Endothelial cell of umbilical vein (primary cell): ENCODE results near the gene HABP4. TPM values are rescaled to one million over a fixed set of nuclear protein-coding genes. Genes with fewer than 3 reads are reported as not detected.

Experiments
- BruUV-seq: library from RNA; stranded (reverse); fragments of 400-500 nt; replicated peaks from 2 replicates; lab custom pipeline; 2021; lab: Mats Ljungman, UMichigan
- CTCF ChIA-PET: fragments of 300-600, 350-600 bp; sonication (Branson Sonifier 250); formaldehyde crosslinking; loops from one replicate; lab custom pipeline; 2021; ENCODE audit warnings: antibody characterized with exemption, inconsistent platforms; lab: Charles Lee
- POLR2A ChIA-PET: fragments of 300-600, 350-600 bp; sonication (Branson Sonifier 250); formaldehyde crosslinking; loops from one replicate; lab custom pipeline; 2021; ENCODE audit warnings: antibody characterized with exemption, inconsistent platforms; lab: Charles Lee
- DNase-seq: peaks from one replicate; pipeline ENCODE4 v3.0.0-alpha.2; 2011; ENCODE audit warnings: low read depth, low spot score
- FAIRE-seq: peaks from 2 replicates; lab custom pipeline; 2011; peaks lifted over from hg19 to GRCh38; lab: Jason Lieb, UNC
- H2AFZ ChIP-seq: 2 replicates; pipeline ENCODE4 v1.6.0; 2012; ENCODE audit warnings: low read depth, low read length, control low read depth, inconsistent platforms
- H3K27ac ChIP-seq: 2 replicates; pipeline ENCODE4 v1.5.1; 2011; ENCODE audit warnings: low read depth, mild to moderate bottlenecking, control low read depth, low read length, moderate library complexity; ENCODE audit not compliant: insufficient read depth
- H3K27me3 ChIP-seq, 2 experiments: 2 replicates each; pipeline versions ENCODE4 v1.6.0 to v1.6.1; 2011; ENCODE audit warnings: low read length in 2 of 2, mixed read lengths in 1 of 2; ENCODE audit not compliant: control insufficient read depth in 2 of 2, insufficient read depth in 2 of 2
- H3K36me3 ChIP-seq, 2 experiments: 2 replicates in 1 of 2; 3 replicates in 1 of 2; pipeline ENCODE4 v1.5.1; 2011; ENCODE audit warnings: low read length in 2 of 2, mild to moderate bottlenecking in 1 of 2, moderate library complexity in 1 of 2; ENCODE audit not compliant: control insufficient read depth in 2 of 2, insufficient read depth in 2 of 2; ENCODE audit errors: extremely low read depth in 1 of 2
- H3K4me1 ChIP-seq: 3 replicates; pipeline ENCODE4 v1.5.1; 2011; ENCODE audit warnings: mild to moderate bottlenecking, low read length; ENCODE audit not compliant: control insufficient read depth, insufficient read depth; ENCODE audit errors: extremely low read depth
- H3K4me2 ChIP-seq: 2 replicates; pipeline ENCODE4 v1.6.1; 2011; ENCODE audit warnings: low read length, control low read depth, mixed read lengths; ENCODE audit not compliant: insufficient read depth
- H3K4me3 ChIP-seq, 3 experiments: fragments of 200-600 bp in 1 of 3; sonication (generic), shearing (Covaris generic) in 1 of 3; replicated peaks in 1 of 3; 2 replicates each; pipeline ENCODE4 v1.5.1; 2011 to 2016; ENCODE audit warnings: control low read depth in 3 of 3, low read length in 3 of 3, mild to moderate bottlenecking in 2 of 3, inconsistent platforms in 1 of 3, low read depth in 1 of 3, moderate library complexity in 1 of 3; ENCODE audit not compliant: insufficient read depth in 1 of 3
- H3K79me2 ChIP-seq: 2 replicates; pipeline ENCODE4 v1.6.0; 2012; ENCODE audit warnings: low read length, inconsistent platforms; ENCODE audit not compliant: control insufficient read depth, insufficient read depth
- H3K9ac ChIP-seq: replicated peaks from 2 replicates; pipeline ENCODE3; 2011; ENCODE audit warnings: low read length, control low read depth; ENCODE audit not compliant: insufficient read depth; ENCODE audit errors: extremely low read depth
- H3K9me1 ChIP-seq: replicated peaks from 3 replicates; pipeline ENCODE4 v1.6.0; 2011; ENCODE audit warnings: mild to moderate bottlenecking, low read length; ENCODE audit not compliant: control insufficient read depth, insufficient read depth; ENCODE audit errors: extremely low read depth
- H3K9me3 ChIP-seq: replicated peaks from 2 replicates; pipeline ENCODE4 v1.5.1; 2012; ENCODE audit warnings: low read length, inconsistent platforms; ENCODE audit not compliant: control insufficient read depth, insufficient read depth
- H4K20me1 ChIP-seq: replicated peaks from 2 replicates; pipeline ENCODE3; 2011; ENCODE audit warnings: mild to moderate bottlenecking, low read length; ENCODE audit not compliant: control insufficient read depth, insufficient read depth; ENCODE audit errors: extremely low read depth
- CTCF ChIP-seq, 2 donors: IDR thresholded peaks; 1 replicate in 1 of 2; 2 replicates in 1 of 2; pipeline ENCODE4 v1.5.1; 2011; ENCODE audit warnings: low read length in 2 of 2, mild to moderate bottlenecking in 2 of 2, moderate library complexity in 2 of 2, control low read depth in 1 of 2, inconsistent platforms in 1 of 2, low read depth in 1 of 2; ENCODE audit not compliant: insufficient read depth in 1 of 2; ENCODE audit errors: extremely low read depth in 1 of 2
- FOS ChIP-seq: IDR thresholded peaks from 2 replicates; pipeline ENCODE4 v1.6.1; 2011; ENCODE audit warnings: mild to moderate bottlenecking, low read length, moderate library complexity, borderline replicate concordance; ENCODE audit not compliant: insufficient read depth
- GATA2 ChIP-seq: IDR thresholded peaks from 2 replicates; pipeline ENCODE4 v1.7.0; 2011; ENCODE audit warnings: low read depth, mild to moderate bottlenecking, moderate library complexity, mixed read lengths, low read length; ENCODE audit not compliant: insufficient read length, insufficient read depth
- JUN ChIP-seq: IDR thresholded peaks from 2 replicates; pipeline ENCODE4 v1.6.1; 2011; ENCODE audit warnings: borderline replicate concordance, low read depth; ENCODE audit not compliant: insufficient read length, insufficient read depth
- MAX ChIP-seq: IDR thresholded peaks from 2 replicates; pipeline ENCODE4 v1.6.1; 2011; ENCODE audit not compliant: insufficient read depth, insufficient read length
- POLR2A ChIP-seq: IDR thresholded peaks from 2 replicates; pipeline ENCODE4 v1.6.1; 2012; ENCODE audit warnings: low read depth, mild to moderate bottlenecking, control low read depth, low read length
- POLR2AphosphoS5 ChIP-seq: IDR thresholded peaks from 2 replicates; pipeline ENCODE4 v1.6.1; 2012; ENCODE audit warnings: low read depth, mild to moderate bottlenecking, control low read depth, low read length, moderate library complexity; ENCODE audit not compliant: insufficient read depth
- dilution Hi-C: fragments of 300-500 bp; cut with MboI; formaldehyde crosslinking; loops from one replicate; pipeline ENCODE4 v1.15.0; 2019; ENCODE audit warnings: low sequenced_read_pairs; ENCODE audit not compliant: extremely low pct_ligation_motif_present
- intact Hi-C: fragments of 100-400 bp; cut with micrococcal nuclease; formaldehyde crosslinking; loops from one replicate; pipeline ENCODE4 v1.10.0; 2022
- polyA plus RNA-seq, 4 experiments: library from polyadenylated mRNA; depleted of rRNA in 3 of 4; stranded (reverse) in 3 of 4; unstranded in 1 of 4; fragments of >200 nt; gene quantifications; 2 replicates each; pipeline versions ENCODE4 v1.2.1 to v1.2.3, GENCODE V29; 2011 to 2012; ENCODE audit warnings: missing spikeins in 1 of 4
- total RNA-seq: library from RNA; stranded (reverse); gene quantifications from 2 replicates; pipeline ENCODE4 v1.2.3, GENCODE V29; 2021

HABP4 gene
- total and polyA plus RNA-seq, 2 donors (not counting 3 experiments of a cell fraction or from before 2014, with no cell fraction given), result 4.6 to 11.1 TPM

DNA sequence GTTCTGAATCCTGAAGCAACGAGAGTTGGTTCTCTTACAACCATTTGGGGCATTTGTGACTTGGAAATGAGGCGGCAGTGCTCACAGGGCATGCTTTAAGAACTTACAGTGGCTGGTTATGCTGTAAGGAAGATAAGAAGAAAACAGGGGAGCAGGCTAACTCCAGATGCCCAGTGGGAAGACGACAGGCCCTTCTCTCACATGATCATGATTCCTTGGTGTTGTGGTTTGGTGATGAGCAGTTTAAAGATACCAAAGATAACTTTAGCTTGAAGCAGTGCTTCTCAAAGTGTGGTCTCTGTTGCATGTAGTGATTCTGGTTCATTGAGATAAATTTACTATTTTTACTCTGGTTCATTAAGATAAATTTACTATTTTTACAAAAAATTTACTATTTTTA is 2.6 kb upstream of the HABP4 start:
- H3K9me3 ChIP-seq, result no peaks in the 10 kb centered on the region
- no peak overlapping the region for H3K4me3 ChIP-seq
- DNase-seq (no peak), FAIRE-seq (no peak)
- POLR2A ChIA-PET, result no interaction called here
- no peaks in the 10 kb centered on the region for H4K20me1 ChIP-seq
- CTCF ChIA-PET, result no interaction called here
- no peak overlapping the region for H3K27ac ChIP-seq
- H2AFZ ChIP-seq, result no peak overlapping the region
- dilution Hi-C loops (no loop called here), intact Hi-C loops (no loop called here)
- peaks cover 0 to 2% of the 10 kb centered on the region in 2 experiments for H3K27me3 ChIP-seq
- H3K4me2 ChIP-seq, result no peak overlapping the region
- no peaks in the 10 kb centered on the region for H3K9me1 ChIP-seq
- peaks cover 7% of the 10 kb centered on the region for H3K4me1 ChIP-seq
- no TSS peak for BruUV-seq
- TF ChIP-seq POLR2A (no peak), FOS (no peak), POLR2AphosphoS5 (no peak), GATA2 (no peak)
- H3K79me2 ChIP-seq, result peaks cover 4% of the 10 kb centered on the region
- H3K36me3 ChIP-seq, result no peaks in the 10 kb centered on the region
- H3K9ac ChIP-seq, result no peak overlapping the region

DNA sequence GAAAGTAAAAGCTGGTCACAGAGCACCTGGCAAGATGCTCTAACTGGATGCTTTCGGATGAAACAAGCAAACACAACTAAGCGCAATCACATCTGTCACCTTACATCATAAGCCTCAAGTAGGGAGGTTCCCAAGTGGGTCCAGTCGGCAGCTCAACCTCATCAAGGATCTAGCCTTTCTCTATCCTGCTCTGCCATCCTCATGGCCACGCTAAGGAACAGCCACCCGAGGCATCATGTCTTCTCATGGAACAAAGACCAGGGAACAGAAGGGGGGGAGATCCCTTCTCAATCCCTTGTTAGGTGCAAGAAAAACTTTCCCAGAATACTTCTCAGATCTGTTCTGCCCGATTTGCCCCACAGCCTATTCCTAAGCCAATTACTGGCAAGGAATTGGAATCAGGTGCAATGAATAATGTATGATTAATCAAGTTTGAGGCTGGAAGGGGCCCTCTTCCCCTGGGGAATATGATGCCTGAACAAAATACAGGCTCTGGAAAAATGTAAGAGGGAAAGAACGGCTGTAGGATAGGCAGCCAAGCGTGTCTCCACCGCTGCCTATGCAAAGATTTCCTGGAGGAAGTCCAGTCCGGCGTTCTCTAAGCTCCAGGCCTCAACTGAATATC is 1.3 kb upstream of the HABP4 start:
- no peaks in the 10 kb centered on the region for H3K9me3 ChIP-seq
- H3K36me3 ChIP-seq, result no peaks in the 10 kb centered on the region
- dilution Hi-C loops (no loop called here), intact Hi-C loops (no loop called here)
- FAIRE-seq (no peak), DNase-seq (no peak)
- no peak overlapping the region for H3K4me2 ChIP-seq
- peaks cover 7% of the 10 kb centered on the region for H3K4me1 ChIP-seq
- H3K27ac ChIP-seq, result no peak overlapping the region
- H4K20me1 ChIP-seq, result no peaks in the 10 kb centered on the region
- no peak overlapping the region for H3K9ac ChIP-seq
- CTCF ChIA-PET, result interaction anchor here (1.4 to 4.5 kb wide), 2 partner anchors 13 to 218 kb away, joined by 6 to 17 read pairs; no protein-coding TSS in a partner anchor
- BruUV-seq, result no TSS peak
- peaks cover 4% of the 10 kb centered on the region for H3K79me2 ChIP-seq
- TF ChIP-seq POLR2AphosphoS5 (no peak), POLR2A (no peak), JUN (no peak), MAX (no peak), FOS (no peak), CTCF (IDR thresholded peaks at IDR 0.05; ENCODE audit: extremely low read depth in 1 of 2, insufficient read depth in 1 of 2, low read depth in 1 of 2, low read length in 2 of 2) (no peak), GATA2 (no peak)
- H3K9me1 ChIP-seq, result no peaks in the 10 kb centered on the region
- no peak overlapping the region for H3K4me3 ChIP-seq
- POLR2A ChIA-PET, result no interaction called here
- no peak overlapping the region for H2AFZ ChIP-seq
- H3K27me3 ChIP-seq, result peaks cover 0 to 2% of the 10 kb centered on the region in 2 experiments
